Esophagus (tissue), 2 donors: ENCODE data around the gene MLLT10. TPM values are rescaled to one million over a fixed set of nuclear protein-coding genes. Genes with fewer than 3 reads are reported as not detected.

ENCODE experiments used
- H3K27ac ChIP-seq, 2 donors: one replicate each; pipeline ENCODE4 v1.5.1; 2013; ENCODE audit warnings: low read depth in 2 of 2, mild to moderate bottlenecking in 2 of 2, inconsistent platforms in 1 of 2, low read length in 1 of 2, moderate library complexity in 1 of 2
- H3K27me3 ChIP-seq, 2 donors: one replicate each; pipeline ENCODE4 v1.6.1; 2013; ENCODE audit warnings: low read length in 2 of 2, control low read depth in 1 of 2, mild to moderate bottlenecking in 1 of 2; ENCODE audit not compliant: insufficient read depth in 2 of 2, control insufficient read depth in 1 of 2
- H3K36me3 ChIP-seq, 2 donors: one replicate each; pipeline ENCODE4 v1.6.1; 2013; ENCODE audit warnings: low read length in 1 of 2; ENCODE audit not compliant: control insufficient read depth in 2 of 2, insufficient read depth in 2 of 2
- H3K4me1 ChIP-seq, 2 donors: one replicate each; pipeline ENCODE4 v1.6.1; 2013; ENCODE audit warnings: low read length in 1 of 2; ENCODE audit not compliant: control insufficient read depth in 2 of 2, insufficient read depth in 2 of 2
- H3K4me3 ChIP-seq, 2 donors: one replicate each; pipeline ENCODE4 v1.5.1; 2013; ENCODE audit warnings: low read length in 2 of 2, mild to moderate bottlenecking in 2 of 2, low read depth in 1 of 2, moderate library complexity in 1 of 2
- H3K9me3 ChIP-seq, 2 donors: one replicate each; pipeline ENCODE4 v1.6.1; 2013; ENCODE audit warnings: mild to moderate bottlenecking in 2 of 2, low read depth in 1 of 2, low read length in 1 of 2, moderate library complexity in 1 of 2; ENCODE audit not compliant: control insufficient read depth in 2 of 2, insufficient read depth in 1 of 2
- whole genome bisulfite sequencing, 2 donors: extraction: QIAGEN DNeasy Blood & Tissue Kit; methylation state at CpG; one replicate each; pipeline ENCODE4 v1.1.7; 2013; 5-methylcytosine and 5-hydroxymethylcytosine counted together
- polyA plus RNA-seq, 2 donors: library from polyadenylated mRNA; stranded (reverse); fragments of 200-250 nt; gene quantifications; one replicate each; pipeline ENCODE4 v1.2.3, GENCODE V29; 2013
- donor health status: healthy with polysubstance abuse.
- donor health status: Bipolar disorder and iron deficiency.

The MLLT10 gene
- polyA plus RNA-seq, 2 donors, result 14.2 to 17.7 TPM

DNA sequence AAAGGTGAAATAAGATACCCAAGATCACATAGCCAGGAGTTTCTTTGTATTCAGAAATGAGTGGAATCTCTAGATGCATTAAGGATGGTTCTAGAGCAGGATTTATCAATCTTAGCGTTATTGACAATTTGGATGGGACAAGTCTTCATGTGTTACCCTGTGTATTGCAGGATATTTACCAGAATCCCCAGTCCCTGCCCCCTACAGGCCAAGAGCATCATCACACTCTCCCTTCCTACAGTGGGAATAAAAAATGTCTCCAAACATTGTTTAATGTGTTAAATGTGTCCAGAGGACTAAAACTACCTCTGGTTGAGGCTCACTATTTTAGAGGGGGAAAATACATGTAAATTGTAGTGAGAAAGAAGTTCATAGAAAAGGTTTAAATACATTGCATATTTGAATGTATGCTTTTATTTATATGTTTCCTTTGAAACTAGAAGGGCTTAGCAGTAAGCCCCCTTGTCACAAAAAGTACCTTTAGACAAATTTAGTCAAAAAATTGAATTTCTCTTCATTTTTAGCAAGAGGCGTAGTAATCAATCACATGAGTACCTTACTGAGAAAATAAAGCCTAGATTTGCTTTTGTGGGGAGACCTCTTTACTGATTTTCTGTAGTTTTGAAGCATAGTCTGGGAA lies 141.2 kb downstream of the MLLT10 start:
- H3K4me1 ChIP-seq, result no peaks in the 10 kb centered on the region
- peaks cover 0 to 5% of the 10 kb centered on the region in 2 donors for H3K36me3 ChIP-seq
- 84 to 90% methylated on average over 2 of the region's 2 CpGs for WGBS, 2 donors
- H3K9me3 ChIP-seq, result no peaks in the 10 kb centered on the region
- H3K27me3 ChIP-seq, result no peaks in the 10 kb centered on the region
- H3K27ac ChIP-seq, result no peak overlapping the region
- no peak overlapping the region for H3K4me3 ChIP-seq

DNA sequence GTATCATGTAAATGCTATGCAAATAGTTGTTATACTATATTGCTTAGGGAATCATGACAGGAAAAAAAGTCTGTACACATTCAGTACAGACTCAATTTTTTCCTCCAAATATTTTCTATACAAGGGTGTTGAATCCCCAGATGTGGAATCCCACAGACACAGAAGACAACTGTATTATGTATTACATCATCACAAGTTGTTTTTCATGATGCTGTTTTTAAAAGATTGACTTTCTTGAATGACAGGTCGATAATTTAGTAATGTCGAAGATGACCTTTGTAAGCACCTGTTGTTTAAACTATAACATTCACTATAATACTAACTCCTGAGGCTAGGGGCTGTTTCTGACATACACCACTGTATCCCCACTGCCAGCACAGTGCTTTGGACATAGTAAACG lies 143.5 kb downstream of the MLLT10 start:
- WGBS, 2 donors, result 88 to 92% methylated on average over 3 of the region's 3 CpGs

DNA sequence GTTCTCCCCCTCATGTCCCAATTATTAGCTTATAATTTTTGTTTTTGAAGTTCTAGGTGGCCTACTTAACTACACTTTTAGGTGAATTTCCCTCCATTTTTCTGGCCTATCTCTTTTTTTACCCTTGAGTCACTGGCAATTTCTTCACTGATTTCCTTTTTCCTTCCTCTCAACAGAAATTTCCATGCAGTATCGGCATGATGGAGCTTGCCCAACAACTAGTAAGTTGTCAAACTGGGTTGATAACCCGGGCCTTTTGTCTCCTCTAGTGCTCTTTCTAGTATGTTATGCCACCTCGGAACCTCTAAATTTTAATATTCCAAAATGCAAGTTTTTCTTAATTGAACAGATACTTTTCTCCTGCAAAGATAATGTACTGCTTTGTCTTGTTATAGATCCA lies 147.1 kb downstream of the MLLT10 start:
- Histone ChIP-seq H3K4me3 (no peak overlapping the region), H3K9me3 (no peaks in the 10 kb centered on the region), H3K27ac (no peak overlapping the region), H3K36me3 (no peaks in the 10 kb centered on the region), H3K27me3 (no peaks in the 10 kb centered on the region), H3K4me1 (no peaks in the 10 kb centered on the region)
- WGBS, 2 donors, result 49 to 58% methylated on average over 3 of the region's 3 CpGs

More for the DNA sequence above, 143.5 kb downstream of the MLLT10 start:
- no peaks in the 10 kb centered on the region for H3K4me1 ChIP-seq
- H3K36me3 ChIP-seq, result peaks cover 0 to 5% of the 10 kb centered on the region in 2 donors
- H3K9me3 ChIP-seq, result no peaks in the 10 kb centered on the region
- no peak overlapping the region for H3K4me3 ChIP-seq
- no peak overlapping the region for H3K27ac ChIP-seq
- no peaks in the 10 kb centered on the region for H3K27me3 ChIP-seq

DNA sequence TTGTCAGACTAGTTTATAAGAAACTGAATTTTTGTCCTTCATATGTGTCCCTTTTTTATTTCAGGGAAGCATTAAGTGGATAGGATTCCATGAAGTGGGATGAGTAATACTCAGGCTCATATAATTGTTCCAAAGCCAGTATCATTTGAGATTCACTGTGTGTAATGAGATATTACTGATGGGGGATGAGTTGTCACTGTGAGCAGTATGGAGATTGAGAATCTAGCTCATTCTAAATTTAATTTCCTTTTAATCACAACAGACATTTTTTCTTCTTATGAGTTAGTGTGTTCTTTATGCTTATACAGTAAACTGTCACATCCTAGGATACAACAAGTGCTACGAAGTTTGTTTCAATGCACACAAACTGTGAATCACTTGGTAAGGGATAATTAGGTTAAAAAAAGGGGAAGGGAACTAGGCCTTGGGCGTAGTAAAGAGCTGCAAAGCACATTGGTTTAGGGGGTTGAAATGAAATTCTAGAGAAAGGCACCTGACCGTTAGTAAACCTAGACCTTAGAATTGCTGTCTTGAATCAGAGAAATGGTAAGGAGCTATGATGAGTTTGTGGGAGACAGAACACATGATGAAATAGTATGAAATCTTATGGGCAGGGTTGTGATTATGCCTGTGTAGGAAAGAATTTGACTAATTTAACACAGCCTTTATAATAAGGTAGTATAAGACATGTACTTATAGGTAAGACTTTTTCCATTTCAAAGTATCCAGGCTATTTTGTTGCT lies 153.4 kb downstream of the MLLT10 start:
- no peaks in the 10 kb centered on the region for H3K9me3 ChIP-seq
- H3K4me1 ChIP-seq, result no peaks in the 10 kb centered on the region
- H3K36me3 ChIP-seq, result no peaks in the 10 kb centered on the region
- no peaks in the 10 kb centered on the region for H3K27me3 ChIP-seq
- no peak overlapping the region for H3K4me3 ChIP-seq
- no peak overlapping the region for H3K27ac ChIP-seq
- 95 to 97% methylated on average over 3 of the region's 3 CpGs for WGBS, 2 donors

DNA sequence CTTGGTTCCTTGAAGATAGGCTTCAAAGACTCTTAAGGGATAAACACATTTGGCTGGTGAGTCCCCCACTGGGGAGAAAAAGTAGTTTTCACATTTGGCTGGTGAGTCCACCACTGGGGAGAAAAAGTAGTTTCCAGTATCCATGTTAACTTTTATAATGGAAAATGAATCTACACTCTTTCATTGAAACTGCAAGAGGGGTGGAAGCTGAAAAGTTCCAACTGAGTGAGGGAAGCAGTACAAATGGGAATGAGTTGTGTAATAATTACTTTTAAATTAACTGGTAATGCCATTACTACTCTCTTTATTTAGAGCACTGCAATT lies 153.9 kb downstream of the MLLT10 start:
- H3K36me3 ChIP-seq, result no peaks in the 10 kb centered on the region
- no peaks in the 10 kb centered on the region for H3K27me3 ChIP-seq
- no peak overlapping the region for H3K4me3 ChIP-seq
- no peak overlapping the region for H3K27ac ChIP-seq
- no peaks in the 10 kb centered on the region for H3K4me1 ChIP-seq
- H3K9me3 ChIP-seq, result no peaks in the 10 kb centered on the region

DNA sequence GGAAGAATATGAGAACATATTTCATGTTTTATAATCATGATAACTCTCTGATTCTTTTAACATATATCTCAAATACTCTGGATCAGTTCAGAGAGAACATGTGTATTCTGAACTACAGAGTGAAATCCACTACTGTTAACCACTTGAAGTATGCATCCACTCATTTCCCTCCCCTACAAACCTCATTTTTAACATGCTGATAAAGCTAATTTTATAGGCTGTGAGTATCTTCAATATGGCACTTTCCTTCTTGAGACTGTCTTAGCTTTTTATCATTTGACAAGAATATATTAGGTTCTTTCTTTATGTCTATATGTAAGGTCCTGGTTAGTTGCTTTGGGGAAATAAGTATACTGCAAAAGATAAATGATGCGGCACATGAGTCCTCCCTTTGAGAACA lies 154.8 kb downstream of the MLLT10 start:
- no peaks in the 10 kb centered on the region for H3K36me3 ChIP-seq
- WGBS, 2 donors, result 97 to 98% methylated on average over 1 of the region's 1 CpG
- H3K4me1 ChIP-seq, result no peaks in the 10 kb centered on the region
- no peak overlapping the region for H3K27ac ChIP-seq
- H3K4me3 ChIP-seq, result no peak overlapping the region
- no peaks in the 10 kb centered on the region for H3K9me3 ChIP-seq
- no peaks in the 10 kb centered on the region for H3K27me3 ChIP-seq

DNA sequence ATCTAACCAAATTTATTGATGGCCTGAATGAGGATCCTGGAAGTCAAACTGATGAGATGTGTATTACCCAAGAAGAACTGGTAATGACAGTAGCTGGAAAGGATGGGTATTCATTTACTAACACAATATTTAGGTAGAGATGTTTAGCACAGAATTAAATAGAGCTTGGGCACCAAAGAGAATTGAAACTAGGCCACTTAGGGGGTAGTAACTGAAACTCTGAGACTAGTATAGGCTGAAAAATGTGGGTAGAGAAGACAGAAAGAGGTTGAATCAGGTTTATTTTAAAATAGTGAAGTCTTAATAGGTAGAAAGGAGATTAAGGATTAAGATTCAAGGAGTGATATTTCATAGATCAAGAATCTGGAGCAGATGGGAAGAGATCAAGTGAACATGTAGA lies 155.8 kb downstream of the MLLT10 start:
- Histone ChIP-seq H3K27me3 (no peaks in the 10 kb centered on the region), H3K36me3 (no peaks in the 10 kb centered on the region), H3K27ac (no peak overlapping the region), H3K9me3 (no peaks in the 10 kb centered on the region), H3K4me1 (no peaks in the 10 kb centered on the region), H3K4me3 (no peak overlapping the region)

DNA sequence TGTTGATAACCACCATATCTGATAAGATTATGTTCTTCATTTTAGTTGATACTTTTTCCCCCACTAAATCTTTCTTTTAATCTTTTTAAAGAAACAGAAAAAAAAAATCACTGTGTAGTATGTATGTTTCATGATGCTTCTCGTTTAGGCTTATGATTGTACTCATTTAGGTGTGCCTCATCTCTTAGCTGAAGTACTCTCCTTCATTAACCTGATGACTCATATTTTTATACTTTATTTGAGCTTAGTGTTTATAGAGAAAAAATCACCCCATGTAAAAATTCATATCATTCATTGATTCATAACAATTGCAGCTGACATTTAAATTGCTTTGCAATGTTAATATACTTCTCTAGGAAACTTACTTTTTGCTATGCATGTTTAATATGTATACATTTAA lies 158.9 kb downstream of the MLLT10 start:
- H3K27ac ChIP-seq, result no peak overlapping the region
- no peaks in the 10 kb centered on the region for H3K4me1 ChIP-seq
- H3K4me3 ChIP-seq, result no peak overlapping the region
- no peaks in the 10 kb centered on the region for H3K27me3 ChIP-seq
- H3K9me3 ChIP-seq, result no peaks in the 10 kb centered on the region
- 49 to 62% methylated on average over 1 of the region's 1 CpG for WGBS, 2 donors
- H3K36me3 ChIP-seq, result no peaks in the 10 kb centered on the region

DNA sequence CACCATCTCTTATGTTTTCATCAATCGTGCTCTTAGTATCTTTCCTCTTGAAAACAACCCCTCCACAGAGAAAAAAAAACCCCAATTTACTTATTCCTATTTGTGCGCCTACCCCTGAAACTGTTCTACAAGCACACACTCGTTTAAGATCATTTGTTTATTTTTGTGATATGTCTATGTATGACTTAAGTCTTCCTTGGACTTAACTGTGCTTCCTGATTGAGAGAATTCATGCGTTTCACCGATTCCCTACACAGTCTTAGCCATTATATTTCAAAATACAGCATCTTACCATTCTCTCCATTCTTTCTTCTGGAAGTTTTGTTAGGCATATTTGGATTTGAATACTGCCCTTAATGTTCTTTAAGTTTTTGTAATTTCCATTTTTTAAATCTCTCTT lies 159.4 kb downstream of the MLLT10 start:
- Histone ChIP-seq H3K4me3 (no peak overlapping the region), H3K4me1 (no peaks in the 10 kb centered on the region), H3K27me3 (no peaks in the 10 kb centered on the region), H3K9me3 (no peaks in the 10 kb centered on the region), H3K36me3 (no peaks in the 10 kb centered on the region), H3K27ac (no peak overlapping the region)
- WGBS, 2 donors, result 60 to 61% methylated on average over 5 of the region's 5 CpGs

DNA sequence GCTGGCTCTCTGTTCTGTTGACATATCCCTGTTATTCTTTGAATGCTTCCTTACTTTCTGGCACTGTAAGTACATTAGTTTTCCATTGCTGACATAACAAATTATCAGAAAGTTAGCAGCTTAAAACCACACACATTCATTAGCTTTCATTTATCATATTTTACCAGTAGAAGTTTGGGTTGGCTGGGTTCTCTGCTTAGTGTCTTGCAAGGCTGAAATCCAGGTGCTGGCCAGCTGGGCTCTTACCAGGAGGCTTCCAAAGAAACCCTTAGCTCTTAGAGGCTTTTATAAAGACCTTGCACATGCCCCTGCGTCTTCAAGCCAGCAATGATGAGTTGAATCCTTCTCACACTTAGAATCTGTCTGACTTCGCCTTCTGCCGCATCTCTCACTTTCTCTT lies 160.6 kb downstream of the MLLT10 start:
- no peak overlapping the region for H3K4me3 ChIP-seq
- no peaks in the 10 kb centered on the region for H3K9me3 ChIP-seq
- no peaks in the 10 kb centered on the region for H3K27me3 ChIP-seq
- no peaks in the 10 kb centered on the region for H3K36me3 ChIP-seq
- 71 to 82% methylated on average over 3 of the region's 3 CpGs for WGBS, 2 donors
- H3K27ac ChIP-seq, result no peak overlapping the region
- H3K4me1 ChIP-seq, result no peaks in the 10 kb centered on the region
